Esophagus muscularis mucosa (tissue), 3 donors: Measurements from ENCODE around the gene CGB7.

Source experiments
- EP300 ChIP-seq: sonication (generic); formaldehyde crosslinking; IDR thresholded peaks from one replicate; pipeline ENCODE4 v1.6.1; 2017; ENCODE audit warnings: antibody characterized with exemption
- TF ChIP-seq, protein P1 (sequence below), 3 experiments: fragments of 200-600 bp in 2 of 3; fragments of 450-650 bp in 1 of 3; sonication (generic) in 2 of 3; IDR thresholded peaks; one replicate each; pipeline ENCODE4 v1.5.1; 2017 to 2019; ENCODE audit warnings: antibody characterized with exemption in 3 of 3, mild to moderate bottlenecking in 2 of 3, moderate library complexity in 1 of 3

DNA sequence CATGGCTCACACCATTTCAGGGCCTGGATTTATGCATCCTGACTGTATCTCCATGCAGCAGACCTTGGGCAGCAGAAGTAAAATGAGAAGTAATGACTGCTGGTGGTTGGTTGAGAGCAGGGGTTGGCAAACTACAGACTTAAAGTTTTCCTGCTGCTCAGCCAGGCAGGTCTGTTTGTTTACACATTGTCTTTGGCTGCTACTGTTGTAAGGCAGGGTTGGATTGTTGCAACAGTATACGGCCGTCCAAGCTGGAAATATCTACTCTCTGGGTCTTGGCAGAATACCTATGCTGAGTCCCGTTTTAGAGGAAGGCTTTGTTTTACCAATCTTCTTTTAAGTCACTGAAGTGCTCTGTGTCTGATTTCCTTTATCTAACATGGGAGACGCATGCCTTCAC lies 41.2 kb upstream of the CGB7 start:
- TF ChIP-seq, protein P1, sequence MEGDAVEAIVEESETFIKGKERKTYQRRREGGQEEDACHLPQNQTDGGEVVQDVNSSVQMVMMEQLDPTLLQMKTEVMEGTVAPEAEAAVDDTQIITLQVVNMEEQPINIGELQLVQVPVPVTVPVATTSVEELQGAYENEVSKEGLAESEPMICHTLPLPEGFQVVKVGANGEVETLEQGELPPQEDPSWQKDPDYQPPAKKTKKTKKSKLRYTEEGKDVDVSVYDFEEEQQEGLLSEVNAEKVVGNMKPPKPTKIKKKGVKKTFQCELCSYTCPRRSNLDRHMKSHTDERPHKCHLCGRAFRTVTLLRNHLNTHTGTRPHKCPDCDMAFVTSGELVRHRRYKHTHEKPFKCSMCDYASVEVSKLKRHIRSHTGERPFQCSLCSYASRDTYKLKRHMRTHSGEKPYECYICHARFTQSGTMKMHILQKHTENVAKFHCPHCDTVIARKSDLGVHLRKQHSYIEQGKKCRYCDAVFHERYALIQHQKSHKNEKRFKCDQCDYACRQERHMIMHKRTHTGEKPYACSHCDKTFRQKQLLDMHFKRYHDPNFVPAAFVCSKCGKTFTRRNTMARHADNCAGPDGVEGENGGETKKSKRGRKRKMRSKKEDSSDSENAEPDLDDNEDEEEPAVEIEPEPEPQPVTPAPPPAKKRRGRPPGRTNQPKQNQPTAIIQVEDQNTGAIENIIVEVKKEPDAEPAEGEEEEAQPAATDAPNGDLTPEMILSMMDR (IDR thresholded peaks at IDR 0.05), result no peak
- no peak for TF ChIP-seq EP300
